GM18873 (cell line): ENCODE results near the gene TGFBR2.
"Not testable (repeated sequence)": the region's sequence is repeated elsewhere in the genome, so short reads cannot be mapped to it uniquely, and the experiment has no call there.

Experiments
- ATAC-seq: cut with Tn5 transposase; IDR thresholded peaks from one replicate; pipeline ENCODE4 v1.9.1; 2021; ENCODE audit warnings: mild to moderate bottlenecking, moderate library complexity, moderate number of reproducible peaks; ENCODE audit not compliant: unreplicated experiment, low FRiP score

Gene TGFBR2

GRCh38 chr3:30654269-30654668 lies 47.9 kb downstream of the TGFBR2 start:
- no peak for ATAC-seq

GRCh38 chr3:30655187-30655812 lies 48.9 kb downstream of the TGFBR2 start:
- ATAC-seq: no peak

- no peak for ATAC-seq
Measured at GRCh38 chr3:30656624-30657141, 50.3 kb downstream of the TGFBR2 start.

- peak; percentile 4 for ATAC-seq
Measured at GRCh38 chr3:30657914-30658313, 51.5 kb downstream of the TGFBR2 start.

- peak; percentile 95 for ATAC-seq
Measured at GRCh38 chr3:30658328-30659052, 52.1 kb downstream of the TGFBR2 start.

- no peak for ATAC-seq
Measured at GRCh38 chr3:30659270-30660130, 53.1 kb downstream of the TGFBR2 start.

GRCh38 chr3:30660136-30660535 lies 53.7 kb downstream of the TGFBR2 start:
- no peak for ATAC-seq

GRCh38 chr3:30660656-30661055 lies 54.3 kb downstream of the TGFBR2 start:
- ATAC-seq: no peak

- no peak for ATAC-seq
Measured at GRCh38 chr3:30661098-30661873, 54.9 kb downstream of the TGFBR2 start.

- ATAC-seq: no peak
Measured at GRCh38 chr3:30662836-30663235, 56.4 kb downstream of the TGFBR2 start.

GRCh38 chr3:30663533-30664241 lies 57.3 kb downstream of the TGFBR2 start:
- ATAC-seq: no peak

- ATAC-seq: no peak
Measured at GRCh38 chr3:30664459-30664858, 58.1 kb downstream of the TGFBR2 start.

GRCh38 chr3:30664884-30665283 lies 58.5 kb downstream of the TGFBR2 start:
- ATAC-seq: no peak

- no peak for ATAC-seq
Measured at GRCh38 chr3:30665539-30665938, 59.1 kb downstream of the TGFBR2 start.

GRCh38 chr3:30666572-30667279 lies 60.3 kb downstream of the TGFBR2 start:
- no peak for ATAC-seq

GRCh38 chr3:30667280-30667651 lies 60.9 kb downstream of the TGFBR2 start:
- ATAC-seq: no peak

- no peak for ATAC-seq
Measured at GRCh38 chr3:30668051-30668609, 61.7 kb downstream of the TGFBR2 start.

- ATAC-seq: not testable (repeated sequence)
Measured at GRCh38 chr3:30669360-30669934, 63.0 kb downstream of the TGFBR2 start.
